Tibial artery (tissue), 4 donors: ENCODE results near the gene PUM2.

Source experiments
- DNase-seq, 2 donors: peaks; one replicate each; pipeline ENCODE4 v3.0.0-alpha.2; 2019
- H3K27ac ChIP-seq, 2 donors: fragments of 200-600 bp; sonication (generic) in 1 of 2; 1 replicate in 1 of 2; 2 replicates in 1 of 2; pipeline ENCODE4 v1.5.1; 2018 to 2019; ENCODE audit warnings: mild to moderate bottlenecking in 1 of 2
- H3K27me3 ChIP-seq, 2 donors: fragments of 200-600 bp; sonication (generic) in 1 of 2; one replicate each; pipeline versions ENCODE4 v1.5.1 to v1.6.0; 2016 to 2019
- H3K36me3 ChIP-seq, 3 donors: fragments of 200-600 bp; sonication (generic) in 2 of 3; one replicate each; pipeline ENCODE4 v1.5.1; 2016 to 2019; ENCODE audit warnings: mild to moderate bottlenecking in 2 of 3
- H3K4me1 ChIP-seq, 4 donors: fragments of 200-600 bp; sonication (generic) in 2 of 4; 1 replicate in 3 of 4; 2 replicates in 1 of 4; pipeline ENCODE4 v1.5.1; 2016 to 2019
- H3K4me3 ChIP-seq, 2 donors: fragments of 200-600 bp; sonication (generic) in 1 of 2; 1 replicate in 1 of 2; 2 replicates in 1 of 2; pipeline ENCODE4 v1.5.1; 2018 to 2019; ENCODE audit warnings: mild to moderate bottlenecking in 2 of 2
- H3K9me3 ChIP-seq, 3 donors: fragments of 200-600 bp; sonication (generic) in 1 of 3; one replicate each; pipeline ENCODE4 v1.5.1; 2016 to 2019
- intact Hi-C: fragments of 100-400 bp; cut with DNase I; formaldehyde crosslinking; loops from one replicate; pipeline ENCODE4 v1.15.0; 2023; ENCODE audit warnings: low total_unique reads
- TF ChIP-seq, protein P1 (sequence below), 2 experiments: fragments of 200-600 bp in 1 of 2; fragments of 450-650 bp in 1 of 2; IDR thresholded peaks; one replicate each; pipeline ENCODE4 v1.5.1; 2017 to 2019; ENCODE audit warnings: antibody characterized with exemption in 2 of 2, mild to moderate bottlenecking in 1 of 2, moderate library complexity in 1 of 2

PUM2 gene

DNA sequence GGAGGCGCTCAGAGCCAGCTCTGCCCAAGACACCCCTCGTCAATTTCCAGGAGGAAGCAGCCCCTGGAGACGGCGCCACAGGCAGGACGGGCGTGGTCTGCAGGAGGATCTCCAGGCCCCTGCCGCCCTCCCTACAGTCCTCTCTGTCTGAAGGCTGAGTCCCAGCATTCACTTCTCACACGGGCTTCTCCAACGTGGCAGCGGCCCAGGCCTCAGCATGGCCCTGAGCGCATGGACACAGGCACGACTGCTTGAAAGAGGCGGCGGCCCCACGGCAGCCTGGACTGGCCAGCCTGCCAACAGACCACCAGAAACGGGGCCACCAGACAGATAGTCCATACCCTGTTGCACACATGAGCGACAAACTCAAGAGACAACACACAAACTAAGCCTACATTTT is 149.0 kb downstream of the PUM2 start:
- Histone ChIP-seq H3K27ac (no peak overlapping the region), H3K4me1 (peaks cover 0 to 8% (median 0%) of the 10 kb centered on the region in 4 donors), H3K4me3 (no peak overlapping the region), H3K27me3 (no peaks in the 10 kb centered on the region), H3K9me3 (no peaks in the 10 kb centered on the region), H3K36me3 (peaks cover 0 to 13% (median 0%) of the 10 kb centered on the region in 3 donors)
- no peak for DNase-seq
- intact Hi-C loops: no loop called here
- TF ChIP-seq, protein P1, sequence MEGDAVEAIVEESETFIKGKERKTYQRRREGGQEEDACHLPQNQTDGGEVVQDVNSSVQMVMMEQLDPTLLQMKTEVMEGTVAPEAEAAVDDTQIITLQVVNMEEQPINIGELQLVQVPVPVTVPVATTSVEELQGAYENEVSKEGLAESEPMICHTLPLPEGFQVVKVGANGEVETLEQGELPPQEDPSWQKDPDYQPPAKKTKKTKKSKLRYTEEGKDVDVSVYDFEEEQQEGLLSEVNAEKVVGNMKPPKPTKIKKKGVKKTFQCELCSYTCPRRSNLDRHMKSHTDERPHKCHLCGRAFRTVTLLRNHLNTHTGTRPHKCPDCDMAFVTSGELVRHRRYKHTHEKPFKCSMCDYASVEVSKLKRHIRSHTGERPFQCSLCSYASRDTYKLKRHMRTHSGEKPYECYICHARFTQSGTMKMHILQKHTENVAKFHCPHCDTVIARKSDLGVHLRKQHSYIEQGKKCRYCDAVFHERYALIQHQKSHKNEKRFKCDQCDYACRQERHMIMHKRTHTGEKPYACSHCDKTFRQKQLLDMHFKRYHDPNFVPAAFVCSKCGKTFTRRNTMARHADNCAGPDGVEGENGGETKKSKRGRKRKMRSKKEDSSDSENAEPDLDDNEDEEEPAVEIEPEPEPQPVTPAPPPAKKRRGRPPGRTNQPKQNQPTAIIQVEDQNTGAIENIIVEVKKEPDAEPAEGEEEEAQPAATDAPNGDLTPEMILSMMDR (IDR thresholded peaks at IDR 0.05): no peak

DNA sequence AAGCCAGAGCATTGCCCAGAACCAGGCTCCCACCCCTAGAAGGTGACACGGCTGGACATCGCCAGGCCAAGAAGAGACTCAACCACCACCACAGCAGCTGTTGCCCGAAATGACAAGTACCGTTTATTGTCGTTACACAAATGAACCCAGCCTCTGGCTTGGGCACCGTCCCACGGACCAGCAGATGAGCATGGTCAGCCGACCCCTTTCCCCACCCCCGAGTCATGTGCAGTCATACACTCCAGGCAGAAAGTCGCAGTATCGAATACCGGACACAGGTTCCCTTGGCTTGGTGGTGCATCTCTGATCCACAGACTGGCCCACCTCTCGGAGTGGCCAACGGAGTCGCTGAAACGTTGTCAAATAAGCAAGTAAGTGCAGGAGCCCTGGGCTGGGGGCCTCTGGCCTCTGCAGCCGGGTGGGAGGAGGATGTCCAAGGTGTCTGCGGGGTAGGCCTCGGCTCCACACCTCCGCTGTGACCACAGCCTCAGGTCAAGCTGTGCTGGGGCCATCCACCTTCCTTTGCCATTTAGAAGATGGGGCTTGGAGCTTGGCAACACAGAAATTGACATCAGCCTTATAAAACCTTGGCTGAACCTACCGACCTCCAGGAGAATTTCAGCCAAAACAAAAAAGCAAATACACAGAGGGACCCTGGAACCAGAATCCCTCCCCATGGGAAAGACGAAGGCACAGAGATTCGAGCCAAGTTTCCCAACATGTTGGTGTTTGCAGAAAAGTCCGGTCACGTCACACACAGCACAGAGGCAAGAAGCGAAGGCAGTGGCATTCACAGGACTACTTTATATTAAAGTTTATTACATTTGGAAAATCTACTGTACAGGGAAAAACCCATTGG is 149.7 kb downstream of the PUM2 start:
- H3K9me3 ChIP-seq: no peaks in the 10 kb centered on the region
- H3K4me1 ChIP-seq: peaks cover 0 to 3% (median 0%) of the 10 kb centered on the region in 4 donors
- intact Hi-C loops: no loop called here
- H3K27me3 ChIP-seq: no peaks in the 10 kb centered on the region
- DNase-seq: no peak
- H3K4me3 ChIP-seq: no peak overlapping the region
- H3K27ac ChIP-seq: no peak overlapping the region
- peaks cover 0 to 13% (median 0%) of the 10 kb centered on the region in 3 donors for H3K36me3 ChIP-seq
- TF ChIP-seq, protein P1 (IDR thresholded peaks at IDR 0.05): no peak

DNA sequence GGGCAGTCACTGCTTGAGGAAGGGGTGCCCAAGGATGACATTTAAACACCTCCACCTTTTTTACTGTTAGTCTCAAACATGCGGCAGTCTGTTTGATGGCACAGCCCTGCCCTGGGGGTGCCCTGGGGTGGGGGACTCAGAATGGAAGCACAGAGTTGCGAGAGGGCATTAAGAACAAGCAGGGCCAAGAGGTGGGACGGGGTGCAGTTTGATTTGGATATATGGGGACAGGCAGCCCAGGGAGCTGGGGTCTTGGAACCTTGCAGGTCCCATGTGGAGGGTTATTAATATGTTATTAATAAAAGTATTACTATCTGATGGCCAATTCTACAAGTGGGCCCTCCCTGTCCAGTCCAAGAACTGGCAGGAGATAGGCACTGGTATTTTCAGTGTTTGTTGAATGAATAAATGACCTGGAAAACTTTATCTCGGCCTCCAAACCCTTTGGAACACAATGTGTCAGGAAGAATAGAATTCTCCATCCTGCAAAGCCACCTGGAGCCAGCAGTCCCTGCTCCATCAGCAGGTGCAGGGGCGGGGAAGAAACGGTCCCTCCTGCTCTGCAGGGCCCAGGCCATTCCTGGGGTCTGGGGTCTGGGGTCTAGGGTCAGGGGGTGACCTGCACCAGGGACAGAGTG is 150.9 kb downstream of the PUM2 start:
- intact Hi-C loops: no loop called here
- Histone ChIP-seq H3K27ac (no peak overlapping the region), H3K27me3 (no peaks in the 10 kb centered on the region), H3K4me3 (no peak overlapping the region), H3K4me1 (no peaks in the 10 kb centered on the region), H3K36me3 (peaks cover 0 to 13% (median 0%) of the 10 kb centered on the region in 3 donors), H3K9me3 (no peaks in the 10 kb centered on the region)
- TF ChIP-seq, protein P1 (IDR thresholded peaks at IDR 0.05): no peak
- DNase-seq: no peak

DNA sequence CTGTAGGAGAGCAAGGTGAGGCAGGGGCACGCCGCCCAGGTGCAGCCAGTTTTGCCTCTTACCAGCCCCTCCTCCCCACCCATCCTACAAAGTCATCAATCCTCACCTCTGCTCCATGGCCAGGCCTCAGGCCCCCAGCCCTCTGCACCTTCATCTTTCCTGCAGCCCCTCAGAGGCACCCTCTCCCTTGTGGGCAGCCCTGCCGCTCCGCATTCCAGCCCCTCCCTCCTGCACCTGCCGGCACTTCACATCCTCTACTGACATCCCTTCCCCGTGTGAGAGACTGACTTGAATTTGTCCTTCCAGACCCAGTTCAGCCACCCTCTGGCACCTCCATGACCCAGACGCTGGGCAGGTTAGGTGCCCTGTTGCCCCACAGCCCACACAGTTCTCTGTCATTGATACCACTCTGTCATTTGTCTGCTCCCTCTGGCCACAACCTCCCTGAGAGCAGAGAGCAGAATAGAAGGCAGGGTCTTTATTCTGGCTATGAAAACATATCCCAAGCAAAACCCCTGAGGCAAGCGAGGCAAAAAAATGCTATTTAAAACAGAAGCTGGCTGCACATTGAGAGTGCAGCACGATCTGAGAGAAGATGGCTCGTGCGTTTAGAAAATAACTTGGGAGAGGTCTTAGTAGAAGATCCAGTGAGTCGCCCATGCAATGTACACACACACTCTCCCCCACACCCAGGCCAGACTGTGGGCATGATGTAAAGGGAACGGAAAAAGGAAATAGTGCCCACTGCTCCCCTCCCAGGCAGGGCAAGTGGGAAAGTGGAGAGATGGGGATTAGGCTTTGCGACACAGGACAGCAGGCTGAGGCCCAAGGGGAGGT is 151.6 kb downstream of the PUM2 start:
- H3K27ac ChIP-seq: no peak overlapping the region
- H3K27me3 ChIP-seq: no peaks in the 10 kb centered on the region
- no peak overlapping the region for H3K4me3 ChIP-seq
- DNase-seq: no peak
- intact Hi-C loops: no loop called here
- no peaks in the 10 kb centered on the region for H3K4me1 ChIP-seq
- H3K36me3 ChIP-seq: peaks cover 0 to 13% (median 0%) of the 10 kb centered on the region in 3 donors
- TF ChIP-seq, protein P1 (IDR thresholded peaks at IDR 0.05): no peak
- no peaks in the 10 kb centered on the region for H3K9me3 ChIP-seq
